Measurements from ENCODE around the gene DDX52. TPM values are rescaled to one million over a fixed set of nuclear protein-coding genes. Genes with fewer than 3 reads are reported as not detected.

DDX52 gene
- total and polyA plus RNA-seq, 9 of the 15 experiments (the other 6 are each of a cell fraction or from before 2014, with no cell fraction given): 19.1 to 50.5 (median 34.8) TPM

DNA sequence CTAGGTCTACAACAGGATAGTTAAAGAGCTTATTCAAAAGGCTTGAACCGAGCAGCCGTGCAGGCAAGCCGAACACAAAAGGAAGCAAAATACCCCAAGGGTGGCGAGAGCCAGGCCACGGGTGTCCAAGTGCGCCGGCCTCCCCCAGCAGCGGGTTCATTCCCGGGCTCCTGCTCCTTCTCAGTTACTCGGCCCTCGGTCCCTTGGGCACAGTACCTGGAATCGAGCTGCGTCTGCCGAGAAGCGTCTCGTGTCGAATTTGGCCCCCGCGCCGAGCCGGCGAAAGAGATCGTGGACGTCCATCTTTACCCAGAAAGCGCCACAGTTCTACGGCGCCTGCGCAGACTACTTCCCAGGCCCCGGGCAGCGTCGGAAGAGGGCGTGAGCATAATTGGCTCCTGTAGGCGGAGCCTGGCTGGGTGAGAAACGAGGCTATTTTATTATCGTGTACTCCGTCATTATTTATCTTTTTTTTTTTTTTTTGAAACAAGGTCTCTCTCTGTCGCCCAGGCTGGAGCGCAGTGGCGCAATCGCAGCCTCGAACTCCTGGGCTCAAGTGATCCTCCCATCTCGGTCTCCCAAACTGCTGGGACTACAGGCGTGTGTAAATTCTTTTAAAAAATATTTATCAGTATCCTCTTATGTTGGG lies at the start of gene DDX52 (continued):
- TF ChIP-seq ATF1 (CRISPR knock-in tag; IDR thresholded peaks at IDR 0.05) (no peak), ATF1 (tag; IDR thresholded peaks at IDR 0.05) (peak; percentile 81), L3MBTL2 (IDR thresholded peaks at IDR 0.05) (peak; percentile 53), CC2D1A (IDR thresholded peaks at IDR 0.05) (no peak), BHLHE40 (IDR thresholded peaks at IDR 0.05; ENCODE audit: low read length) (no peak), ZNF184 (CRISPR knock-in tag; IDR thresholded peaks at IDR 0.05) (no peak), RCOR1 (IDR thresholded peaks at IDR 0.05; ENCODE audit: borderline replicate concordance in 1 of 2, low read depth in 2 of 2, low read length in 2 of 2) (0 out of 4 replicates have a peak, but pooled peaks of 1 of the 2 experiments have one; percentile 5), FOXA3 (CRISPR knock-in tag; conservative IDR thresholded peaks at IDR 0.05 in 1 of 2, IDR thresholded peaks at IDR 0.05 in 1 of 2) (no peak), ZNF311 (CRISPR knock-in tag; IDR thresholded peaks at IDR 0.05) (no peak), TFE3 (CRISPR knock-in tag; IDR thresholded peaks at IDR 0.05) (no peak), ZNF384 (IDR thresholded peaks at IDR 0.05; ENCODE audit: low read depth, low read length) (peak; percentile 92), HDAC6 (IDR thresholded peaks at IDR 0.05; ENCODE audit: low read depth, low read length) (no peak), THAP7 (CRISPR knock-in tag; IDR thresholded peaks at IDR 0.05) (no peak), E2F3 (CRISPR knock-in tag; IDR thresholded peaks at IDR 0.05) (no peak), FOXK2 (conservative IDR thresholded peaks at IDR 0.05 in 1 of 2, IDR thresholded peaks at IDR 0.05 in 1 of 2; ENCODE audit: low read depth in 2 of 2) (0 out of 4 replicates have a peak, but pooled peaks of 1 of the 2 experiments have one; percentile 47), SETDB1 (IDR thresholded peaks at IDR 0.05; ENCODE audit: low read length) (no peak), HNRNPK (IDR thresholded peaks at IDR 0.05; ENCODE audit: low read depth, low read length, poor library complexity, severe bottlenecking) (no peak), ZNF274 (IDR thresholded peaks at IDR 0.05; ENCODE audit: borderline replicate concordance, low read depth, low read length) (no peak), POLR2B (IDR thresholded peaks at IDR 0.05; ENCODE audit: low read depth, partially characterized antibody) (peak; percentile 82), NFIC (IDR thresholded peaks at IDR 0.05) (no peak), ZNF280B (CRISPR knock-in tag; IDR thresholded peaks at IDR 0.05) (no peak), ZNF644 (tag; IDR thresholded peaks at IDR 0.05; ENCODE audit: low read depth) (no peak), DPF2 (IDR thresholded peaks at IDR 0.05) (no peak)
- TF ChIP-seq, protein P1, sequence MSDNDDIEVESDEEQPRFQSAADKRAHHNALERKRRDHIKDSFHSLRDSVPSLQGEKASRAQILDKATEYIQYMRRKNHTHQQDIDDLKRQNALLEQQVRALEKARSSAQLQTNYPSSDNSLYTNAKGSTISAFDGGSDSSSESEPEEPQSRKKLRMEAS (CRISPR knock-in tag; IDR thresholded peaks at IDR 0.05): no peak
- TF ChIP-seq, protein P2, sequence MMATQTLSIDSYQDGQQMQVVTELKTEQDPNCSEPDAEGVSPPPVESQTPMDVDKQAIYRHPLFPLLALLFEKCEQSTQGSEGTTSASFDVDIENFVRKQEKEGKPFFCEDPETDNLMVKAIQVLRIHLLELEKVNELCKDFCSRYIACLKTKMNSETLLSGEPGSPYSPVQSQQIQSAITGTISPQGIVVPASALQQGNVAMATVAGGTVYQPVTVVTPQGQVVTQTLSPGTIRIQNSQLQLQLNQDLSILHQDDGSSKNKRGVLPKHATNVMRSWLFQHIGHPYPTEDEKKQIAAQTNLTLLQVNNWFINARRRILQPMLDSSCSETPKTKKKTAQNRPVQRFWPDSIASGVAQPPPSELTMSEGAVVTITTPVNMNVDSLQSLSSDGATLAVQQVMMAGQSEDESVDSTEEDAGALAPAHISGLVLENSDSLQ (IDR thresholded peaks at IDR 0.05): peak; percentile 58

Measured in K562 (cell line).